NB4 (cell line): ENCODE data around the gene NGDN.
A peak's percentile ranks its signal among the peaks of the same experiment; 100 is the strongest.

Experiments used
- DNase-seq: peaks from one replicate; pipeline ENCODE4 v3.0.0; 2010; ENCODE audit warnings: low read depth
- H3K4me3 ChIP-seq: one replicate; pipeline ENCODE4 v1.5.1; 2011; ENCODE audit warnings: mild to moderate bottlenecking, low read depth, low read length, moderate library complexity
- CTCF ChIP-seq: IDR thresholded peaks from one replicate; pipeline ENCODE4 v1.5.1; 2012; ENCODE audit warnings: low read depth, low read length
- MAX ChIP-seq: IDR thresholded peaks from 2 replicates; pipeline ENCODE4 v1.6.1; 2011; ENCODE audit warnings: low read depth, low read length
- MYC ChIP-seq: IDR thresholded peaks from 2 replicates; pipeline ENCODE4 v1.6.1; 2011; ENCODE audit warnings: low read depth, low read length
- POLR2A ChIP-seq: IDR thresholded peaks from 2 replicates; pipeline ENCODE4 v1.6.1; 2011; ENCODE audit warnings: mild to moderate bottlenecking; ENCODE audit not compliant: insufficient read length; ENCODE audit errors: extremely low read depth

NGDN gene

GRCh38 chr14:23464700-23465099, 4.8 kb upstream of the NGDN start:
- TF ChIP-seq CTCF = no peak
- TF ChIP-seq MAX = no peak
- no peak for TF ChIP-seq POLR2A
- DNase-seq = no peak
- H3K4me3 ChIP-seq = no peak overlapping the region

GRCh38 chr14:23465261-23465660, 4.2 kb upstream of the NGDN start:
- TF ChIP-seq CTCF = no peak
- DNase-seq = no peak
- H3K4me3 ChIP-seq = no peak overlapping the region

GRCh38 chr14:23468704-23469126, 788 bp upstream of the NGDN start:
- TF ChIP-seq MYC = no peak
- peak overlapping the region; percentile 100 for H3K4me3 ChIP-seq
- no peak for DNase-seq

- TF ChIP-seq CTCF = no peak
- H3K4me3 ChIP-seq = peak overlapping the region; percentile 100
- DNase-seq = no peak
Observed at GRCh38 chr14:23469906-23470403, 452 bp downstream of the NGDN start.

GRCh38 chr14:23470947-23471346, 1.4 kb downstream of the NGDN start:
- no peak for TF ChIP-seq MAX
- TF ChIP-seq MYC = no peak
- no peak for TF ChIP-seq CTCF
- TF ChIP-seq POLR2A = no peak
- no peak overlapping the region for H3K4me3 ChIP-seq
- DNase-seq = no peak

GRCh38 chr14:23478109-23478759, 8.7 kb downstream of the NGDN start:
- DNase-seq = peak; percentile 70

More at GRCh38 chr14:23478109-23478759, 8.7 kb downstream of the NGDN start:
- no peak overlapping the region for H3K4me3 ChIP-seq
- TF ChIP-seq POLR2A (no peak), CTCF (peak; percentile 55)
